A549 (cell line): Measurements from ENCODE around the gene LRIG3.

Experiments
- FOXS1 ChIP-seq: fragments of 250-450 bp; sonication (Bioruptor Pico); IDR thresholded peaks from 2 replicates; pipeline ENCODE4 v1.5.0; 2020; ENCODE audit warnings: mild to moderate bottlenecking, moderate library complexity
- MAZ ChIP-seq: fragments of 150-350 bp; IDR thresholded peaks from 2 replicates; pipeline ENCODE4 v1.6.1; 2014; ENCODE audit warnings: antibody characterized with exemption, low read depth, low read length, borderline replicate concordance

DNA sequence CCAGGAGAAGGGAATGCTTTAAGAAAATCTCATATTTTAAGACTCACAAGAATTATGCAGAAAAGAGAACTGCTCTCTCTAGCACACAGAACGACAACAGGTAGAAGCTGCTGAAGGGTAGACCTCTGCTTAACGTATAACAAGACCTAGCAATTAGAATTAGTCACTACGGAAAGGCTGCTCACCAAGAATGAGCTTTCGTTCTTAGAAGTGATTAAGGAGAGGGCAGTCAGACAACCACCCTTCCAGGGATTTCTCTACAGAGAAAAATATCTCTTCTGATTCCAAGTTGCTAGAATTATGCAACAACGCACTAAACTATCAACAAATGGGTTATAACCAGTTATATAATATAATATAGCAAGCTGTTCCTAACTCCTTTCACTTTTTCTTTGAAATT lies 18.6 kb downstream of the LRIG3 start:
- no peak for TF ChIP-seq FOXS1
- no peak for TF ChIP-seq MAZ
